ENCODE data around the gene GRAMD1C. TPM values are rescaled to one million over a fixed set of nuclear protein-coding genes. Genes with fewer than 3 reads are reported as not detected.

Gene GRAMD1C
- total and polyA plus RNA-seq, 5 donors from 2014 or later = 0.20 to 1.8 (median 0.86) TPM; not detected in 1

DNA sequence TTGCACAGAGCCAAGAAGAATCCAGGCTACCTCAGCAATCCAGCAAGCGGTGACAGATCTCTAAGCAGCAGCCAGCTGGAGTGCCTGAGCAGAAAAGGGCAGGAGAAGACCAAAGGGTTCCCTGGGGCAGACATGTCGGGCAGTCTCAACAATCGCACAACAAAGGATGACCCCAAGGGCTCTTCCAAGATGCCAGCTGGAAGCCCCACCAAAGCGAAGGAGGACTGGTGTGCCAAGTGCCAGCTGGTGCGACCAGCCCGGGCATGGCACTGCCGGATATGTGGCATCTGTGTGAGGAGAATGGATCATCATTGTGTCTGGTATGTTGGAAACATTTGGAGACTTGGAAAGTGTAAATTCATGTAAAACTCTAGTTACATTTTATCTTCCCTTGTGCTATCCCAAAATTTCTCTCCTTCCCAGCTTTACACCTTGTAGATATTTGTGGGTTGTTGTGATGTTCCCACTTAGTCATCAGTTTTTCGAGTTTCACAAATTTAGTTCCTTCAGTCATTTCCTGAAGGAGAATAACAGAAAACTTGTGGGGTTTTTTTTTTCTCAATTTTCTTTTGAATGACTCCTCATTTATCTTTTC, 115.6 kb downstream of the GRAMD1C start:
- peak overlapping the region in 1 of 4 donors; percentile 46 for H3K4me3 Mint-ChIP-seq
- no peaks in the 10 kb centered on the region for H3K9me3 ChIP-seq (ENCODE audit: control insufficient read depth in 2 of 2, low read length in 2 of 2)
- no peak for ATAC-seq (ENCODE audit: low read depth in 2 of 2)
- no peak overlapping the region for H3K27ac Mint-ChIP-seq
- no peaks in the 10 kb centered on the region for H3K36me3 ChIP-seq (ENCODE audit: control insufficient read depth, insufficient read depth, low read length)
- no peaks in the 10 kb centered on the region for H3K4me1 ChIP-seq (ENCODE audit: control insufficient read depth, insufficient read depth, low read length, poor library complexity, severe bottlenecking)
- peaks cover 0 to 3% (median 0%) of the 10 kb centered on the region in 7 donors for H3K9me3 Mint-ChIP-seq
- H3K27ac ChIP-seq (ENCODE audit: insufficient read depth, low read length, poor library complexity, severe bottlenecking) = no peak overlapping the region
- H3K27me3 ChIP-seq (ENCODE audit: control insufficient read depth, insufficient read depth, low read length) = no peaks in the 10 kb centered on the region
- peaks cover 0 to 16% (median 8%) of the 10 kb centered on the region in 4 donors for H3K4me1 Mint-ChIP-seq
- peaks cover 15% of the 10 kb centered on the region for H3K36me3 Mint-ChIP-seq
- H3K27me3 Mint-ChIP-seq = no peaks in the 10 kb centered on the region
- no peak for DNase-seq
- no peak overlapping the region for H3K4me3 ChIP-seq (ENCODE audit: low read depth, low read length)

DNA sequence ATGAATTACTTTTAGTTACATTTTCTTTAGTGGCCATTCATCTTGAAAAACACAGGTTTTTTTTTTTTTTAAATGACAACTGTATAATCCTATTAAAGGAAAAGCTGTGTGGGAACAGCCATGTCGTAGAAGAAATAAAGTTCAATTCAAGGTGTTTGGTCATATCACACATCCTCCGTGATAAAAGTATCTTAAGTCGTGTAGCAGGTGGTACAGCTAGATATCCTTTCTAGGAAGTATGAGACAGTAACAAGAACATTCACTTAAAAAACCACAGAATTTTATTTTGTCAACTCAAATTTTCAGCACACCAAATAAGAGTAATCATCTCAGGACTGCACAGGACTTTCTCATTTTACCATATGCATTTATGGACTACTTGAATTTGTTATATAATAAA, 125.3 kb downstream of the GRAMD1C start:
- H3K4me1 ChIP-seq (ENCODE audit: control insufficient read depth, insufficient read depth, low read length, poor library complexity, severe bottlenecking) = no peaks in the 10 kb centered on the region
- H3K36me3 ChIP-seq (ENCODE audit: control insufficient read depth, insufficient read depth, low read length) = no peaks in the 10 kb centered on the region
- Mint-ChIP-seq H3K4me3 (no peak overlapping the region), H3K36me3 (peaks cover 7% of the 10 kb centered on the region), H3K27ac (peak overlapping the region; percentile 7 to 42 (median 23)), H3K27me3 (no peaks in the 10 kb centered on the region), H3K4me1 (peaks cover 6 to 13% (median 13%) of the 10 kb centered on the region in 4 donors), H3K9me3 (peaks cover 0 to 3% (median 0%) of the 10 kb centered on the region in 7 donors)
- no peak overlapping the region for H3K4me3 ChIP-seq (ENCODE audit: low read depth, low read length)
- ATAC-seq (ENCODE audit: low read depth in 2 of 2) = peak; percentile 37 to 75
- no peaks in the 10 kb centered on the region for H3K27me3 ChIP-seq (ENCODE audit: control insufficient read depth, insufficient read depth, low read length)
- no peak overlapping the region for H3K27ac ChIP-seq (ENCODE audit: insufficient read depth, low read length, poor library complexity, severe bottlenecking)
- DNase-seq = peak in 1 of 3 donors; percentile 87
- H3K9me3 ChIP-seq (ENCODE audit: control insufficient read depth in 2 of 2, low read length in 2 of 2) = no peaks in the 10 kb centered on the region

DNA sequence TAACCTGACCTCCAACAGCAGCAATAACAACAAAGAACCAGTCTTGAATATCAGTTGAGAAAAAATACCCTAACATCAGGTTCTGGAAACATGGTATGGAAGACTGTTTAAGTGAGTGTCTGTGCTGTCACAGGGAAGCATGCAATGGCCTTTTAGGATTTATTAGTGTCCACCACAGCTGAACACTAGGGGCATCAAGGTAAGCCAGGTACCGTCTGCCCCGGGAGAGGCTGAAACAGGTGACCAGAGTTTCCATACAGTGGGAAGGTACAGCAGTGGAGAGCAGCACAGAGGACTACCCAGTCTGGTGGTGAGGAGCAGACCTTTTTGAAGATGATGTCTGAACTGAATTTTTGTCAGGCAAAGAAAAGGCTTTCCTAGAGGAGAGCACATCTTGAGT, 127.6 kb downstream of the GRAMD1C start:
- H3K27ac ChIP-seq (ENCODE audit: insufficient read depth, low read length, poor library complexity, severe bottlenecking) = no peak overlapping the region
- no peaks in the 10 kb centered on the region for H3K27me3 ChIP-seq (ENCODE audit: control insufficient read depth, insufficient read depth, low read length)
- H3K36me3 Mint-ChIP-seq = no peaks in the 10 kb centered on the region
- no peak overlapping the region for H3K4me3 ChIP-seq (ENCODE audit: low read depth, low read length)
- H3K36me3 ChIP-seq (ENCODE audit: control insufficient read depth, insufficient read depth, low read length) = no peaks in the 10 kb centered on the region
- peaks cover 0 to 7% (median 2%) of the 10 kb centered on the region in 7 donors for H3K9me3 Mint-ChIP-seq
- no peak overlapping the region for H3K27ac Mint-ChIP-seq
- H3K9me3 ChIP-seq (ENCODE audit: control insufficient read depth in 2 of 2, low read length in 2 of 2) = no peaks in the 10 kb centered on the region
- no peak overlapping the region for H3K4me3 Mint-ChIP-seq
- no peaks in the 10 kb centered on the region for H3K27me3 Mint-ChIP-seq
- no peak for DNase-seq
- peaks cover 6 to 13% (median 13%) of the 10 kb centered on the region in 4 donors for H3K4me1 Mint-ChIP-seq
- H3K4me1 ChIP-seq (ENCODE audit: control insufficient read depth, insufficient read depth, low read length, poor library complexity, severe bottlenecking) = no peaks in the 10 kb centered on the region
- no peak for ATAC-seq (ENCODE audit: low read depth in 2 of 2)

DNA sequence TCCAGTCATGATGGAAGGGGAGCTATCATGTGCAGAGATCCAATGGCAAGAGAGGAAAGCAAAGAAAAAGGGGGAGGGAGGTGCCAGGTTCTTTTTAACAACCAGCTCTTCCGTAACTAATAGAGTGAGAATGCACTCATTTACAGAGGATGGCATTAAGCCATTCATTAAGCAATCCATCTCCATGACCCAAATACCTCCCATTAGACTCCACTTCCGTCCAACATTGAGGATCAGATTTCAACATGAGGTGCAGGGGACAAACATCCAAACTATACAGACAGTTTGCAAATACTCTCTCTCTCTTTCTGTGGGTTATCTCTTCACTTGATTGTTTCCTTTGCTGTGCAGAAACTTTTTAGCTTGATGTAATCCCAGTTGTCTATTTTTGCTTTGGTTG, 130.4 kb downstream of the GRAMD1C start:
- Mint-ChIP-seq H3K9me3 (peaks cover 5 to 28% (median 11%) of the 10 kb centered on the region in 7 donors), H3K36me3 (peaks cover 19% of the 10 kb centered on the region), H3K27ac (no peak overlapping the region), H3K4me3 (no peak overlapping the region), H3K4me1 (peaks cover 6 to 19% (median 8%) of the 10 kb centered on the region in 4 donors), H3K27me3 (peaks cover 8% of the 10 kb centered on the region)
- ATAC-seq (ENCODE audit: low read depth in 2 of 2) = no peak
- Histone ChIP-seq H3K27me3 (ENCODE audit: control insufficient read depth, insufficient read depth, low read length) (no peaks in the 10 kb centered on the region), H3K36me3 (ENCODE audit: control insufficient read depth, insufficient read depth, low read length) (peaks cover 4% of the 10 kb centered on the region), H3K27ac (ENCODE audit: insufficient read depth, low read length, poor library complexity, severe bottlenecking) (no peak overlapping the region), H3K4me1 (ENCODE audit: control insufficient read depth, insufficient read depth, low read length, poor library complexity, severe bottlenecking) (no peaks in the 10 kb centered on the region), H3K4me3 (ENCODE audit: low read depth, low read length) (no peak overlapping the region), H3K9me3 (ENCODE audit: control insufficient read depth in 2 of 2, low read length in 2 of 2) (peaks cover 10 to 14% of the 10 kb centered on the region in 2 experiments)
- no peak for DNase-seq

DNA sequence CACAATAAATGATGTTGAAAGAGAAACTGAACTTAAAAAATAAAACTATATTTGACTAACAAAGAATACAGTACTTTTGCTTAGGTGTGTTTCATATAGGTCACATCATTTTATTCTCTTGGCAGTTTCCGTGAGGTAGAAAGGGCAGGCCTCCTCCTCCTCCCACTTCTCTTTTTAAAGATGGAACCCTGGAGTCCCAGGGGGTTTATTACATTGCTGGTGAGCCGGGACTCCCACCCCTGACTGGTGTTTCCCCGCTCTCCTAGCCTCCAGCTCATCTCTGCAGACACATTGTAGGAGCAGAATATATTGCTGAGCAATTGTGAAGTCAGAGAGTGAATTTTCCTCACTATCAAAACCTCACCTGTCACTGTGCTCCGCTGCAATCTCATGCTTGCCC, 139.2 kb downstream of the GRAMD1C start:
- no peak overlapping the region for H3K27ac Mint-ChIP-seq
- Histone ChIP-seq H3K4me3 (ENCODE audit: low read depth, low read length) (no peak overlapping the region), H3K9me3 (ENCODE audit: control insufficient read depth in 2 of 2, low read length in 2 of 2) (peaks cover 11 to 14% of the 10 kb centered on the region in 2 experiments), H3K36me3 (ENCODE audit: control insufficient read depth, insufficient read depth, low read length) (peaks cover 12% of the 10 kb centered on the region), H3K27me3 (ENCODE audit: control insufficient read depth, insufficient read depth, low read length) (no peaks in the 10 kb centered on the region), H3K27ac (ENCODE audit: insufficient read depth, low read length, poor library complexity, severe bottlenecking) (no peak overlapping the region), H3K4me1 (ENCODE audit: control insufficient read depth, insufficient read depth, low read length, poor library complexity, severe bottlenecking) (no peaks in the 10 kb centered on the region)
- H3K27me3 Mint-ChIP-seq = peaks cover 4% of the 10 kb centered on the region
- peaks cover 62% of the 10 kb centered on the region for H3K36me3 Mint-ChIP-seq
- no peak for DNase-seq
- no peak for ATAC-seq (ENCODE audit: low read depth in 2 of 2)
- no peak overlapping the region for H3K4me3 Mint-ChIP-seq
- H3K4me1 Mint-ChIP-seq = peaks cover 0 to 5% (median 0%) of the 10 kb centered on the region in 4 donors
- peaks cover 6 to 20% (median 9%) of the 10 kb centered on the region in 7 donors for H3K9me3 Mint-ChIP-seq

DNA sequence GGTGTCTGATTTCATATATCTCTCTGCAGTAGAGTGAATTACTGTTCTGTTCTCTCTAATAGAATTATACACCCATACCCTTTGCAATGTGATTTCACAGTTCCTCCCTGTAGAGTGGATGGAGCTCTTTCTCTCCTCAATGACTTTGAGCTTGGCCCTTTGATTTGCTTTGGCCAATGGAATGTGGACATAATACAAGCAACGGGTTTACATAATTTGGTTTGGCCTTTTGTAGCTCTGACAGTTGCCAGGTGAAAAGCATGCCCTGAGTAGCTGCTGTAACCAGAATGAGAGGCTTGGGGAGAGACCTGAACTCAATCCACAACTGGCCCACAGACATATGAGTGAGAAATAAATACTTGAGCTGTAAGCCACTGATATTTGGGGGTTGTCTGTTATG, 141.3 kb downstream of the GRAMD1C start:
- Histone ChIP-seq H3K9me3 (ENCODE audit: control insufficient read depth in 2 of 2, low read length in 2 of 2) (peaks cover 0 to 2% of the 10 kb centered on the region in 2 experiments), H3K27ac (ENCODE audit: insufficient read depth, low read length, poor library complexity, severe bottlenecking) (no peak overlapping the region), H3K4me3 (ENCODE audit: low read depth, low read length) (no peak overlapping the region), H3K4me1 (ENCODE audit: control insufficient read depth, insufficient read depth, low read length, poor library complexity, severe bottlenecking) (no peaks in the 10 kb centered on the region), H3K27me3 (ENCODE audit: control insufficient read depth, insufficient read depth, low read length) (no peaks in the 10 kb centered on the region), H3K36me3 (ENCODE audit: control insufficient read depth, insufficient read depth, low read length) (peaks cover 8% of the 10 kb centered on the region)
- Mint-ChIP-seq H3K9me3 (peaks cover 0 to 3% (median under 1%) of the 10 kb centered on the region in 7 donors), H3K27ac (no peak overlapping the region), H3K4me1 (peaks cover 0 to 4% (median 0%) of the 10 kb centered on the region in 4 donors), H3K27me3 (no peaks in the 10 kb centered on the region), H3K4me3 (no peak overlapping the region), H3K36me3 (peaks cover 61% of the 10 kb centered on the region)
- no peak for DNase-seq
- ATAC-seq (ENCODE audit: low read depth in 2 of 2) = no peak

DNA sequence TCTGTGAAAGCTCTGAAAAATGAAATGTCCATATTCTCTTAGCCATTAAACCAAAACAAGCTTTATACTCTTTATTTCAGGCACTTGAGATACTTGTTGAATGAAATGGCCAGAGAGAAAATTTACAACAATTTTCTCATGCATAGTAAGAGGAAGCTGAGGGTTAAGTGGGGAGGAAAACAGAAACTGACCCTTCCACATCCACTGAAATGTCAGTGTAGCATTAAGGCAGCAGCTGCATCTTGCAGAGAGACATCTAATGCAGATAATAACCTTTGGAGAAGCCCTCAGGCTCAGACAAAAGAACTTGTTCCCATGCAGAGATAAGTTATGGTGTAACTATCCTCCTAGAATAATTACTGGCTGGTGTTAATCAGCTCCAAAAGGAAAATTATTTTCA, 143.2 kb downstream of the GRAMD1C start:
- peaks cover 0 to 4% (median 0%) of the 10 kb centered on the region in 4 donors for H3K4me1 Mint-ChIP-seq
- no peak for DNase-seq
- H3K4me3 ChIP-seq (ENCODE audit: low read depth, low read length) = no peak overlapping the region
- H3K36me3 Mint-ChIP-seq = peaks cover 61% of the 10 kb centered on the region
- H3K9me3 ChIP-seq (ENCODE audit: control insufficient read depth in 2 of 2, low read length in 2 of 2) = no peaks in the 10 kb centered on the region
- H3K4me3 Mint-ChIP-seq = no peak overlapping the region
- H3K27ac ChIP-seq (ENCODE audit: insufficient read depth, low read length, poor library complexity, severe bottlenecking) = no peak overlapping the region
- peaks cover 9% of the 10 kb centered on the region for H3K36me3 ChIP-seq (ENCODE audit: control insufficient read depth, insufficient read depth, low read length)
- no peaks in the 10 kb centered on the region for H3K4me1 ChIP-seq (ENCODE audit: control insufficient read depth, insufficient read depth, low read length, poor library complexity, severe bottlenecking)
- ATAC-seq (ENCODE audit: low read depth in 2 of 2) = no peak
- H3K9me3 Mint-ChIP-seq = peaks cover 0 to 2% (median 0%) of the 10 kb centered on the region in 7 donors
- no peak overlapping the region for H3K27ac Mint-ChIP-seq
- H3K27me3 Mint-ChIP-seq = no peaks in the 10 kb centered on the region
- H3K27me3 ChIP-seq (ENCODE audit: control insufficient read depth, insufficient read depth, low read length) = no peaks in the 10 kb centered on the region

DNA sequence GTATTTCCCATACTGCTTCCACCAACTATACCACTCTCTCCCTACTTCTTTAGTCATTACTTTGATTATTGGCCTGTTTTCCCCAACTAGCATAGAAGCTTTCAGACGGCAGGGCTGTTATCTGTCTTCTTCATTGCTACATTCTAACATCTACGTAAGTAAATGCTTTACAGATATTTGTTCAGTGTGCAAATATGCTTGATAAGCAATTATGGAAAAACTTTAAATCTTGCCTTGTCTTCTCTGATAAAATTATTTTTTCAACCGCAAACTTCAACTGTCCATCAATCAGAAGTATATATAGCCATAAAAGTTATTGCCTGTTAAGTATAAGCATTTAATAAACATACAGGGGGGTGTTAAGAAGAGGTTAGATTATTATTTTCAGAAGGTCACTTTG, 145.0 kb downstream of the GRAMD1C start:
- Histone ChIP-seq H3K27ac (ENCODE audit: insufficient read depth, low read length, poor library complexity, severe bottlenecking) (no peak overlapping the region), H3K9me3 (ENCODE audit: control insufficient read depth in 2 of 2, low read length in 2 of 2) (no peaks in the 10 kb centered on the region), H3K36me3 (ENCODE audit: control insufficient read depth, insufficient read depth, low read length) (peaks cover 2% of the 10 kb centered on the region), H3K27me3 (ENCODE audit: control insufficient read depth, insufficient read depth, low read length) (no peaks in the 10 kb centered on the region), H3K4me1 (ENCODE audit: control insufficient read depth, insufficient read depth, low read length, poor library complexity, severe bottlenecking) (no peaks in the 10 kb centered on the region), H3K4me3 (ENCODE audit: low read depth, low read length) (no peak overlapping the region)
- ATAC-seq (ENCODE audit: low read depth in 2 of 2) (no peak), DNase-seq (no peak)
- Mint-ChIP-seq H3K27ac (no peak overlapping the region), H3K36me3 (peaks cover 54% of the 10 kb centered on the region), H3K27me3 (no peaks in the 10 kb centered on the region), H3K4me1 (peaks cover 0 to 4% (median 0%) of the 10 kb centered on the region in 4 donors), H3K4me3 (no peak overlapping the region), H3K9me3 (peaks cover 0 to 2% (median 0%) of the 10 kb centered on the region in 7 donors)
